Measurements from ENCODE around the gene ZRANB3.

ZRANB3 gene

DNA sequence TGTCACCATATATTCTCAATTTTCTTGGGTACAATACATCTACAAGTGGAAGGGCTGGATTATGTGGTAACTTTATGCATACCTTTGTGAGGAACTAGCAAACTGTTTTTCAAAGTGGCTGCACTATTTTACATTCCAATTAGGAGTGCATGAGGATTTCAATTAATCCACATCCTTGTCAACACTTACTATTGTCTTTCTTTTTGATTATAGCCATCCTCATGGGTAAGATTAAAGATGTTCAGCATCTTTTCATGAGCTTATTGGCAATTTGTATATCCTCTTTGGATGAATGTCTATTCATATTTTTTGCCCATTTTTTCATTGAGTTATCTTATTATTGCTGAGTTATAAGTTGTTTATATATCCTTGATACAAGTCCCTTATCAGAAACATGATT, 73.7 kb downstream of the ZRANB3 start (continued):
- TF ChIP-seq, protein P1, sequence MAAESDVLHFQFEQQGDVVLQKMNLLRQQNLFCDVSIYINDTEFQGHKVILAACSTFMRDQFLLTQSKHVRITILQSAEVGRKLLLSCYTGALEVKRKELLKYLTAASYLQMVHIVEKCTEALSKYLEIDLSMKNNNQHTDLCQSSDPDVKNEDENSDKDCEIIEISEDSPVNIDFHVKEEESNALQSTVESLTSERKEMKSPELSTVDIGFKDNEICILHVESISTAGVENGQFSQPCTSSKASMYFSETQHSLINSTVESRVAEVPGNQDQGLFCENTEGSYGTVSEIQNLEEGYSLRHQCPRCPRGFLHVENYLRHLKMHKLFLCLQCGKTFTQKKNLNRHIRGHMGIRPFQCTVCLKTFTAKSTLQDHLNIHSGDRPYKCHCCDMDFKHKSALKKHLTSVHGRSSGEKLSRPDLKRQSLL (tag by site-specific recombination; IDR thresholded peaks at IDR 0.05): no peak
- TF ChIP-seq KLF7 (tag by site-specific recombination; IDR thresholded peaks at IDR 0.05; ENCODE audit: borderline replicate concordance) (no peak), ZNF585B (tag by site-specific recombination; IDR thresholded peaks at IDR 0.05) (no peak), ZNF707 (tag by site-specific recombination; IDR thresholded peaks at IDR 0.05) (no peak), ZNF394 (tag by site-specific recombination; IDR thresholded peaks at IDR 0.05; ENCODE audit: borderline replicate concordance) (no peak), SP3 (tag by site-specific recombination; IDR thresholded peaks at IDR 0.05) (no peak), SETDB1 (IDR thresholded peaks at IDR 0.05; ENCODE audit: insufficient read length, low read length) (no peak), ZNF658 (tag by site-specific recombination; IDR thresholded peaks at IDR 0.05) (no peak), ZNF138 (tag by site-specific recombination; IDR thresholded peaks at IDR 0.05; ENCODE audit: borderline replicate concordance) (no peak)
- TF ChIP-seq, protein P2, sequence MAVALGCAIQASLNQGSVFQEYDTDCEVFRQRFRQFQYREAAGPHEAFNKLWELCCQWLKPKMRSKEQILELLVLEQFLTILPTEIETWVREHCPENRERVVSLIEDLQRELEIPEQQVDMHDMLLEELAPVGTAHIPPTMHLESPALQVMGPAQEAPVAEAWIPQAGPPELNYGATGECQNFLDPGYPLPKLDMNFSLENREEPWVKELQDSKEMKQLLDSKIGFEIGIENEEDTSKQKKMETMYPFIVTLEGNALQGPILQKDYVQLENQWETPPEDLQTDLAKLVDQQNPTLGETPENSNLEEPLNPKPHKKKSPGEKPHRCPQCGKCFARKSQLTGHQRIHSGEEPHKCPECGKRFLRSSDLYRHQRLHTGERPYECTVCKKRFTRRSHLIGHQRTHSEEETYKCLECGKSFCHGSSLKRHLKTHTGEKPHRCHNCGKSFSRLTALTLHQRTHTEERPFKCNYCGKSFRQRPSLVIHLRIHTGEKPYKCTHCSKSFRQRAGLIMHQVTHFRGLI (tag by site-specific recombination; IDR thresholded peaks at IDR 0.05): no peak

DNA sequence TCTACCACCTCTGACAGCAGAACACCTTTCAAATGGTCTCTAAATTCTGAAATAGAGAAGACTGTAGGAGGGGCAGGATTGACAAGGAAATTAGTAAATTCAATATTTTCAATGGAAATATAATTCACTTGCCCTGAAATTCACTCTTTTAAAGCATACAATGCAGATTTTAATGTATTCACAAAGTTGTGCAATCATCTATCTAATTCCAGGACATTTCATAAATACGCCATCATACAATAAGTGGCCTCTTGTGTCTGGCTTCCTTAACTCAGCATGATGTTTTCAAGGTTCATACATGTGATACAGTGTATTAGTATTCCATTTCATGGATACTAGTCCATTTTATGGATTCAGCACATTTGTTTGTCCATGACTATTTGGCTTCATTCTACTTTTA, 74.2 kb downstream of the ZRANB3 start:
- H3K36me3 ChIP-seq (ENCODE audit: control insufficient read depth in 2 of 2, insufficient read depth in 1 of 2, low read length in 2 of 2): no peaks in the 10 kb centered on the region
- H3K4me1 ChIP-seq (ENCODE audit: control insufficient read depth, insufficient read depth, low read length): no peaks in the 10 kb centered on the region
- ChIA-PET POLR2A (no interaction called here), CTCF (no interaction called here)
- TF ChIP-seq ZNF341 (tag by site-specific recombination; IDR thresholded peaks at IDR 0.05; ENCODE audit: low read depth) (no peak), ZFP3 (tag by site-specific recombination; IDR thresholded peaks at IDR 0.05; ENCODE audit: low read depth) (no peak), ZNF202 (tag by site-specific recombination; IDR thresholded peaks at IDR 0.05; ENCODE audit: borderline replicate concordance) (no peak), ZNF223 (tag by site-specific recombination; IDR thresholded peaks at IDR 0.05) (no peak), ZNF324 (tag by site-specific recombination; IDR thresholded peaks at IDR 0.05) (no peak), ZNF112 (tag by site-specific recombination; IDR thresholded peaks at IDR 0.05) (no peak), ZNF843 (tag by site-specific recombination; IDR thresholded peaks at IDR 0.05) (no peak), ZNF423 (tag by site-specific recombination; IDR thresholded peaks at IDR 0.05) (no peak), ZNF501 (tag by site-specific recombination; IDR thresholded peaks at IDR 0.05) (no peak), KLF8 (tag by site-specific recombination; IDR thresholded peaks at IDR 0.05) (no peak), ZBTB20 (tag by site-specific recombination; IDR thresholded peaks at IDR 0.05) (no peak), SETDB1 (IDR thresholded peaks at IDR 0.05; ENCODE audit: insufficient read length, low read length) (no peak), ZNF350 (tag by site-specific recombination; IDR thresholded peaks at IDR 0.05) (no peak), ZNF391 (tag by site-specific recombination; IDR thresholded peaks at IDR 0.05; ENCODE audit: borderline replicate concordance, low read depth) (no peak), ZNF776 (tag by site-specific recombination; IDR thresholded peaks at IDR 0.05; ENCODE audit: borderline replicate concordance) (no peak), PRDM1 (tag by site-specific recombination; IDR thresholded peaks at IDR 0.05) (no peak)
- TF ChIP-seq, protein P3, sequence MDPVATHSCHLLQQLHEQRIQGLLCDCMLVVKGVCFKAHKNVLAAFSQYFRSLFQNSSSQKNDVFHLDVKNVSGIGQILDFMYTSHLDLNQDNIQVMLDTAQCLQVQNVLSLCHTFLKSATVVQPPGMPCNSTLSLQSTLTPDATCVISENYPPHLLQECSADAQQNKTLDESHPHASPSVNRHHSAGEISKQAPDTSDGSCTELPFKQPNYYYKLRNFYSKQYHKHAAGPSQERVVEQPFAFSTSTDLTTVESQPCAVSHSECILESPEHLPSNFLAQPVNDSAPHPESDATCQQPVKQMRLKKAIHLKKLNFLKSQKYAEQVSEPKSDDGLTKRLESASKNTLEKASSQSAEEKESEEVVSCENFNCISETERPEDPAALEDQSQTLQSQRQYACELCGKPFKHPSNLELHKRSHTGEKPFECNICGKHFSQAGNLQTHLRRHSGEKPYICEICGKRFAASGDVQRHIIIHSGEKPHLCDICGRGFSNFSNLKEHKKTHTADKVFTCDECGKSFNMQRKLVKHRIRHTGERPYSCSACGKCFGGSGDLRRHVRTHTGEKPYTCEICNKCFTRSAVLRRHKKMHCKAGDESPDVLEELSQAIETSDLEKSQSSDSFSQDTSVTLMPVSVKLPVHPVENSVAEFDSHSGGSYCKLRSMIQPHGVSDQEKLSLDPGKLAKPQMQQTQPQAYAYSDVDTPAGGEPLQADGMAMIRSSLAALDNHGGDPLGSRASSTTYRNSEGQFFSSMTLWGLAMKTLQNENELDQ (tag by site-specific recombination; IDR thresholded peaks at IDR 0.05; ENCODE audit: low read depth): no peak
- TF ChIP-seq, protein P4, sequence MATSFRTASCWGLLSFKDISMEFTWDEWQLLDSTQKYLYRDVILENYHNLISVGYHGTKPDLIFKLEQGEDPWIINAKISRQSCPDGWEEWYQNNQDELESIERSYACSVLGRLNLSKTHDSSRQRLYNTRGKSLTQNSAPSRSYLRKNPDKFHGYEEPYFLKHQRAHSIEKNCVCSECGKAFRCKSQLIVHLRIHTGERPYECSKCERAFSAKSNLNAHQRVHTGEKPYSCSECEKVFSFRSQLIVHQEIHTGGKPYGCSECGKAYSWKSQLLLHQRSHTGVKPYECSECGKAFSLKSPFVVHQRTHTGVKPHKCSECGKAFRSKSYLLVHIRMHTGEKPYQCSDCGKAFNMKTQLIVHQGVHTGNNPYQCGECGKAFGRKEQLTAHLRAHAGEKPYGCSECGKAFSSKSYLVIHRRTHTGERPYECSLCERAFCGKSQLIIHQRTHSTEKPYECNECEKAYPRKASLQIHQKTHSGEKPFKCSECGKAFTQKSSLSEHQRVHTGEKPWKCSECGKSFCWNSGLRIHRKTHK (tag by site-specific recombination; IDR thresholded peaks at IDR 0.05): no peak
- TF ChIP-seq, protein P5, sequence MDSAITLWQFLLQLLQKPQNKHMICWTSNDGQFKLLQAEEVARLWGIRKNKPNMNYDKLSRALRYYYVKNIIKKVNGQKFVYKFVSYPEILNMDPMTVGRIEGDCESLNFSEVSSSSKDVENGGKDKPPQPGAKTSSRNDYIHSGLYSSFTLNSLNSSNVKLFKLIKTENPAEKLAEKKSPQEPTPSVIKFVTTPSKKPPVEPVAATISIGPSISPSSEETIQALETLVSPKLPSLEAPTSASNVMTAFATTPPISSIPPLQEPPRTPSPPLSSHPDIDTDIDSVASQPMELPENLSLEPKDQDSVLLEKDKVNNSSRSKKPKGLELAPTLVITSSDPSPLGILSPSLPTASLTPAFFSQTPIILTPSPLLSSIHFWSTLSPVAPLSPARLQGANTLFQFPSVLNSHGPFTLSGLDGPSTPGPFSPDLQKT (IDR thresholded peaks at IDR 0.05; ENCODE audit: borderline replicate concordance, low read depth, low read length): no peak
- TF ChIP-seq, protein P6, sequence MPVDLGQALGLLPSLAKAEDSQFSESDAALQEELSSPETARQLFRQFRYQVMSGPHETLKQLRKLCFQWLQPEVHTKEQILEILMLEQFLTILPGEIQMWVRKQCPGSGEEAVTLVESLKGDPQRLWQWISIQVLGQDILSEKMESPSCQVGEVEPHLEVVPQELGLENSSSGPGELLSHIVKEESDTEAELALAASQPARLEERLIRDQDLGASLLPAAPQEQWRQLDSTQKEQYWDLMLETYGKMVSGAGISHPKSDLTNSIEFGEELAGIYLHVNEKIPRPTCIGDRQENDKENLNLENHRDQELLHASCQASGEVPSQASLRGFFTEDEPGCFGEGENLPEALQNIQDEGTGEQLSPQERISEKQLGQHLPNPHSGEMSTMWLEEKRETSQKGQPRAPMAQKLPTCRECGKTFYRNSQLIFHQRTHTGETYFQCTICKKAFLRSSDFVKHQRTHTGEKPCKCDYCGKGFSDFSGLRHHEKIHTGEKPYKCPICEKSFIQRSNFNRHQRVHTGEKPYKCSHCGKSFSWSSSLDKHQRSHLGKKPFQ (tag by site-specific recombination; IDR thresholded peaks at IDR 0.05): no peak
- H3K9me3 ChIP-seq (ENCODE audit: control insufficient read depth, insufficient read depth, low read depth, low read length): no peaks in the 10 kb centered on the region
- H3K27ac ChIP-seq (ENCODE audit: extremely low read depth, low read depth, low read length): no peak overlapping the region
- no peak overlapping the region for H3K4me3 ChIP-seq (ENCODE audit: low read depth, low read length)
